Endothelial cell of umbilical vein (primary cell): Measurements from ENCODE around the gene MAP6D1. TPM values are rescaled to one million over a fixed set of nuclear protein-coding genes. Genes with fewer than 3 reads are reported as not detected.

ENCODE experiments used
- BruUV-seq: library from RNA; stranded (reverse); fragments of 400-500 nt; replicated peaks from 2 replicates; lab custom pipeline; 2021; lab: Mats Ljungman, UMichigan
- CTCF ChIA-PET: fragments of 300-600, 350-600 bp; sonication (Branson Sonifier 250); formaldehyde crosslinking; loops from one replicate; lab custom pipeline; 2021; ENCODE audit warnings: antibody characterized with exemption, inconsistent platforms; lab: Charles Lee
- POLR2A ChIA-PET: fragments of 300-600, 350-600 bp; sonication (Branson Sonifier 250); formaldehyde crosslinking; loops from one replicate; lab custom pipeline; 2021; ENCODE audit warnings: antibody characterized with exemption, inconsistent platforms; lab: Charles Lee
- DNase-seq: peaks from one replicate; pipeline ENCODE4 v3.0.0-alpha.2; 2011; ENCODE audit warnings: low read depth, low spot score
- FAIRE-seq: peaks from 2 replicates; lab custom pipeline; 2011; peaks lifted over from hg19 to GRCh38; lab: Jason Lieb, UNC
- H2AFZ ChIP-seq: 2 replicates; pipeline ENCODE4 v1.6.0; 2012; ENCODE audit warnings: low read depth, low read length, control low read depth, inconsistent platforms
- H3K27ac ChIP-seq: 2 replicates; pipeline ENCODE4 v1.5.1; 2011; ENCODE audit warnings: low read depth, mild to moderate bottlenecking, control low read depth, low read length, moderate library complexity; ENCODE audit not compliant: insufficient read depth
- H3K27me3 ChIP-seq, 2 experiments: 2 replicates each; pipeline versions ENCODE4 v1.6.0 to v1.6.1; 2011; ENCODE audit warnings: low read length in 2 of 2, mixed read lengths in 1 of 2; ENCODE audit not compliant: control insufficient read depth in 2 of 2, insufficient read depth in 2 of 2
- H3K36me3 ChIP-seq, 2 experiments: 2 replicates in 1 of 2; 3 replicates in 1 of 2; pipeline ENCODE4 v1.5.1; 2011; ENCODE audit warnings: low read length in 2 of 2, mild to moderate bottlenecking in 1 of 2, moderate library complexity in 1 of 2; ENCODE audit not compliant: control insufficient read depth in 2 of 2, insufficient read depth in 2 of 2; ENCODE audit errors: extremely low read depth in 1 of 2
- H3K4me1 ChIP-seq: 3 replicates; pipeline ENCODE4 v1.5.1; 2011; ENCODE audit warnings: mild to moderate bottlenecking, low read length; ENCODE audit not compliant: control insufficient read depth, insufficient read depth; ENCODE audit errors: extremely low read depth
- H3K4me2 ChIP-seq: 2 replicates; pipeline ENCODE4 v1.6.1; 2011; ENCODE audit warnings: low read length, control low read depth, mixed read lengths; ENCODE audit not compliant: insufficient read depth
- H3K4me3 ChIP-seq, 3 experiments: fragments of 200-600 bp in 1 of 3; sonication (generic), shearing (Covaris generic) in 1 of 3; replicated peaks in 1 of 3; 2 replicates each; pipeline ENCODE4 v1.5.1; 2011 to 2016; ENCODE audit warnings: control low read depth in 3 of 3, low read length in 3 of 3, mild to moderate bottlenecking in 2 of 3, inconsistent platforms in 1 of 3, low read depth in 1 of 3, moderate library complexity in 1 of 3; ENCODE audit not compliant: insufficient read depth in 1 of 3
- H3K79me2 ChIP-seq: 2 replicates; pipeline ENCODE4 v1.6.0; 2012; ENCODE audit warnings: low read length, inconsistent platforms; ENCODE audit not compliant: control insufficient read depth, insufficient read depth
- H3K9ac ChIP-seq: replicated peaks from 2 replicates; pipeline ENCODE3; 2011; ENCODE audit warnings: low read length, control low read depth; ENCODE audit not compliant: insufficient read depth; ENCODE audit errors: extremely low read depth
- H3K9me1 ChIP-seq: replicated peaks from 3 replicates; pipeline ENCODE4 v1.6.0; 2011; ENCODE audit warnings: mild to moderate bottlenecking, low read length; ENCODE audit not compliant: control insufficient read depth, insufficient read depth; ENCODE audit errors: extremely low read depth
- H3K9me3 ChIP-seq: replicated peaks from 2 replicates; pipeline ENCODE4 v1.5.1; 2012; ENCODE audit warnings: low read length, inconsistent platforms; ENCODE audit not compliant: control insufficient read depth, insufficient read depth
- H4K20me1 ChIP-seq: replicated peaks from 2 replicates; pipeline ENCODE3; 2011; ENCODE audit warnings: mild to moderate bottlenecking, low read length; ENCODE audit not compliant: control insufficient read depth, insufficient read depth; ENCODE audit errors: extremely low read depth
- EZH2 ChIP-seq: IDR thresholded peaks from 2 replicates; pipeline ENCODE4 v1.6.1; 2012; ENCODE audit warnings: borderline replicate concordance, low read depth, mild to moderate bottlenecking, moderate library complexity, low read length, inconsistent platforms; ENCODE audit not compliant: severe bottlenecking
- GATA2 ChIP-seq: IDR thresholded peaks from 2 replicates; pipeline ENCODE4 v1.7.0; 2011; ENCODE audit warnings: low read depth, mild to moderate bottlenecking, moderate library complexity, mixed read lengths, low read length; ENCODE audit not compliant: insufficient read length, insufficient read depth
- JUN ChIP-seq: IDR thresholded peaks from 2 replicates; pipeline ENCODE4 v1.6.1; 2011; ENCODE audit warnings: borderline replicate concordance, low read depth; ENCODE audit not compliant: insufficient read length, insufficient read depth
- MYC ChIP-seq: IDR thresholded peaks from one replicate; pipeline ENCODE4 v1.6.1; 2011; ENCODE audit warnings: mild to moderate bottlenecking, low read depth, low read length
- POLR2AphosphoS5 ChIP-seq: IDR thresholded peaks from 2 replicates; pipeline ENCODE4 v1.6.1; 2012; ENCODE audit warnings: low read depth, mild to moderate bottlenecking, control low read depth, low read length, moderate library complexity; ENCODE audit not compliant: insufficient read depth
- dilution Hi-C: fragments of 300-500 bp; cut with MboI; formaldehyde crosslinking; loops from one replicate; pipeline ENCODE4 v1.15.0; 2019; ENCODE audit warnings: low sequenced_read_pairs; ENCODE audit not compliant: extremely low pct_ligation_motif_present
- intact Hi-C: fragments of 100-400 bp; cut with micrococcal nuclease; formaldehyde crosslinking; loops from one replicate; pipeline ENCODE4 v1.10.0; 2022
- polyA plus RNA-seq, 4 experiments: library from polyadenylated mRNA; depleted of rRNA in 3 of 4; stranded (reverse) in 3 of 4; unstranded in 1 of 4; fragments of >200 nt; gene quantifications; 2 replicates each; pipeline versions ENCODE4 v1.2.1 to v1.2.3, GENCODE V29; 2011 to 2012; ENCODE audit warnings: missing spikeins in 1 of 4
- total RNA-seq: library from RNA; stranded (reverse); gene quantifications from 2 replicates; pipeline ENCODE4 v1.2.3, GENCODE V29; 2021
- TF ChIP-seq, protein P1 (sequence below), 2 donors: IDR thresholded peaks; 1 replicate in 1 of 2; 2 replicates in 1 of 2; pipeline ENCODE4 v1.5.1; 2011; ENCODE audit warnings: low read length in 2 of 2, mild to moderate bottlenecking in 2 of 2, moderate library complexity in 2 of 2, control low read depth in 1 of 2, inconsistent platforms in 1 of 2, low read depth in 1 of 2; ENCODE audit not compliant: insufficient read depth in 1 of 2; ENCODE audit errors: extremely low read depth in 1 of 2
- TF ChIP-seq, protein P2 (sequence below): IDR thresholded peaks from 2 replicates; pipeline ENCODE4 v1.6.1; 2011; ENCODE audit not compliant: insufficient read depth, insufficient read length

The MAP6D1 gene
- total and polyA plus RNA-seq, 2 donors (not counting 3 experiments of a cell fraction or from before 2014, with no cell fraction given): 2.4 to 3.5 TPM

- Histone ChIP-seq H3K36me3 (peaks cover 2 to 3% of the 10 kb centered on the region in 2 experiments), H3K4me1 (no peaks in the 10 kb centered on the region), H3K9me1 (no peaks in the 10 kb centered on the region), H3K4me2 (no peak overlapping the region), H3K4me3 (no peak overlapping the region), H3K9me3 (no peaks in the 10 kb centered on the region), H4K20me1 (no peaks in the 10 kb centered on the region), H3K79me2 (no peaks in the 10 kb centered on the region), H3K27me3 (no peaks in the 10 kb centered on the region), H3K9ac (no peak overlapping the region), H3K27ac (no peak overlapping the region), H2AFZ (no peak overlapping the region)
- no TSS peak for BruUV-seq
- TF ChIP-seq JUN (no peak), EZH2 (no peak), POLR2AphosphoS5 (no peak), GATA2 (no peak), MYC (no peak)
- TF ChIP-seq, protein P1, sequence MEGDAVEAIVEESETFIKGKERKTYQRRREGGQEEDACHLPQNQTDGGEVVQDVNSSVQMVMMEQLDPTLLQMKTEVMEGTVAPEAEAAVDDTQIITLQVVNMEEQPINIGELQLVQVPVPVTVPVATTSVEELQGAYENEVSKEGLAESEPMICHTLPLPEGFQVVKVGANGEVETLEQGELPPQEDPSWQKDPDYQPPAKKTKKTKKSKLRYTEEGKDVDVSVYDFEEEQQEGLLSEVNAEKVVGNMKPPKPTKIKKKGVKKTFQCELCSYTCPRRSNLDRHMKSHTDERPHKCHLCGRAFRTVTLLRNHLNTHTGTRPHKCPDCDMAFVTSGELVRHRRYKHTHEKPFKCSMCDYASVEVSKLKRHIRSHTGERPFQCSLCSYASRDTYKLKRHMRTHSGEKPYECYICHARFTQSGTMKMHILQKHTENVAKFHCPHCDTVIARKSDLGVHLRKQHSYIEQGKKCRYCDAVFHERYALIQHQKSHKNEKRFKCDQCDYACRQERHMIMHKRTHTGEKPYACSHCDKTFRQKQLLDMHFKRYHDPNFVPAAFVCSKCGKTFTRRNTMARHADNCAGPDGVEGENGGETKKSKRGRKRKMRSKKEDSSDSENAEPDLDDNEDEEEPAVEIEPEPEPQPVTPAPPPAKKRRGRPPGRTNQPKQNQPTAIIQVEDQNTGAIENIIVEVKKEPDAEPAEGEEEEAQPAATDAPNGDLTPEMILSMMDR (IDR thresholded peaks at IDR 0.05; ENCODE audit: extremely low read depth in 1 of 2, insufficient read depth in 1 of 2, low read depth in 1 of 2, low read length in 2 of 2): no peak
- TF ChIP-seq, protein P2, sequence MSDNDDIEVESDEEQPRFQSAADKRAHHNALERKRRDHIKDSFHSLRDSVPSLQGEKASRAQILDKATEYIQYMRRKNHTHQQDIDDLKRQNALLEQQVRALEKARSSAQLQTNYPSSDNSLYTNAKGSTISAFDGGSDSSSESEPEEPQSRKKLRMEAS: no peak
- ChIA-PET CTCF (no interaction called here), POLR2A (no interaction called here)
- intact Hi-C loops (no loop called here), dilution Hi-C loops (no loop called here)
- no peak for FAIRE-seq
- DNase-seq: no peak
Observed at GRCh38 chr3:183817639-183818038, 7.7 kb downstream of the MAP6D1 start.
